ENCODE results near the gene STEEP1.

DNA sequence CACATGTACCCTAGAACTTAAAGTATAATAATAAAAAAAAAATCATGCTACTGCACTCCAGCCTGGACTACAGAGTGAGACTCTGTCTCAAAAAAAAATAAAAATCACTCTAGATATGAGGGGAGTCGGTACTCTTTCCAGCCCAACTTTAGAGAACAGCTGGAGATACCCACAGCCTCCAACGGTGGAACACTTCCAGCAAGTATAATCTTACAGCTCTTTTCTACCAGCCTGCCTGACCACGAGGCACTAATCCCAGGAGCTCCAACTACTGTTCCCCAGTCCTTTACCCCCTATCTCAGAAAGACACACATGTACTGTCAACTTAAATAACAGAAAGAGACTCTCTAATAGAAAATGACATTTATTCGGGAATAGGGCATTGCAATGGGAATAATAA lies 46.8 kb downstream of the STEEP1 start:
- no peak for TF ChIP-seq CTCF (IDR thresholded peaks at IDR 0.05)
- no peak for TF ChIP-seq POLR2A (IDR thresholded peaks at IDR 0.05)
- TF ChIP-seq POLR2AphosphoS5 (IDR thresholded peaks at IDR 0.05; ENCODE audit: insufficient read depth in 1 of 2, low read depth in 1 of 2) = no peak
